ENCODE measurements around the gene CLEC20A.
"Not testable (repeated sequence)": the region's sequence is repeated elsewhere in the genome, so short reads cannot be mapped to it uniquely, and the experiment has no call there.

Gene CLEC20A

DNA sequence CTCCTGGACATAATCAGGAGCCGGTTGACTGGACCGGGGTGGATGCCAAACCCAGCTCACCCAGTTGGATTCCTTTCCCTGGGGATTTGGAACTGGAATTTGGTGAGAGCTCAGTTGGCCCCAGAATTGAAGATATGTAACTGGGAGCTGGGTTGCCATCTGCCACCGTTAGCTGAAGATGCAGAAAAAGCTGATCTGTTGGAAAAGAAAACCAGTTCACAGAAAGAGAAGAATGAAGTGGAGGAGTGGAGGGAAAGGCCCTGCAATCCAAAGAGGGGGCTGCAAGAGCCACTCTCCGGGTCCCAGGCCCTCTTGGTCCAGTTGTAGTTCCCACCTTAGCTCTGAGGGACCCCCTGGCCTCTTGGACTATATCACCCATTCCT, 32.2 kb upstream of the CLEC20A start:
- DNase-seq = no peak

DNA sequence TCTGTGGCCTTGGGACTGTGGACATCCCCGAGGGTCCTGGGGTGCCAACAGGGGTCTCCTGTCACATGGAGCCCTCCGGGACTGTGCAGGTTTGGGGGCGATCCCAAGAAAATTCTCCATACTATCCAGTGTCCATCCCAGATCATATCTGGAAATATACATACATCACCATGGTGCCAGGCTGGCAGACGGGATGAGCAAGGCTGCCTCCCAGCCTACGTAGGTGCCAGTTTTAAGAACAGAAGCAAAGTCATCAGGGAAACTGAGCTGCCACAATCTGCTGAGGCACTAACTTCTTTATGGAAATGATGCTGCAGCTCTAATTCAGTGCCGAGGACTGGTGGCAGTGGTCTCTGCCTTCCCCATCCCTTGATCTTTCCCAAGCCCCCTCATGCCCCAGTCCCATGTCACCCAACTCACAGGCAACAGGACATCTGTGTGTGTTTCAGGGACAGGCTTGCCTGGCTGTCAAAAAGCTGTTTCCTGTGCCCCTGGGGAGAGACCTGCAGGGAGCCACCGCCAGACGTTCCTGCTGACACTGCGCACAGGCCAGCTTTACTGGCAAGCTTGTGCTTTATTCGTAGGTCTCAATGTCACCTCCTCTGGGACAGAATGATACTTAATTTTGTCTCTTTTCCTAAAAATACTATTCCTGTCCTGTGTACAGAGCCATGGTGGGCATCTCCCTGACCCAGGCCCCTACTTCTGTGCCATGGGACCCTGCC, 31.6 kb upstream of the CLEC20A start:
- no peak for DNase-seq

DNA sequence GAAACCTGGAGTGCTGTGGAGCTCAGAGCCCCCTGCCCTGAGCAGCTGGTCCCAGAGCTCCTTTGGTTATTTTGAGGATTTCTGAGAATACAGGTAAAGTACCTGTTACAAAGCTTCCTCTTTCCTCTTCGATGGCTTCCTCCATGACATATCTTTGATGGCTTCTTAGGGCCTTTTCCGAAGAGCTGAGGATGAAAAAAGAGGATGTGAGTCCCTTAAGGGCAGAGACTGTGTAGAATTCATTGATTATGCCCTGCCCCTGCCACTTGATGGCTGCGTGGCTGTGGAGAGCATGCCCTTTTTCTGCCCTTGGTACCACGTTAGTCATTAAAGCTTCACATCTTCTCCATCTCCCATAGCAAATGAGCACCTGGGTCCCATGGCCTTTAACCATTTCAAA, 30.4 kb upstream of the CLEC20A start:
- no peak for DNase-seq

DNA sequence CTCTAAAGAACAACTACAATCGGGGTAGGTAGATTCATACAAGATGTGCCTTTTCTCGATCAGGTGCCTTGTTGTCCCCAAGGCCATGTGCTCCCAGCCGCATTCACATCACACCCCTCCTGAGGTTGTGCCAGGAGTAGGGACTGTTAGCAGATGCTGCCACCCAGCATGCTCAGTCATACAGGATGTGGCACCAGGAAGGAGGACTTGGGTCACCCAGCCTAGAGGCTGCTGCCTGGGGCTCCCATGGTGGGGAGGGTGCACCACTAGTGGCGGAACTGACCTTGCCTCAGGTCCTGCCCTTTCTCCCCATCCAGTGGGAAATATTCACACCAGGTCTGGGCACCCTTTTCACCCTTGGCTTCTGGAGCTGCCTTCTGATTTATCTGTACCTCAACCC, 24.5 kb upstream of the CLEC20A start:
- no peak for DNase-seq

DNA sequence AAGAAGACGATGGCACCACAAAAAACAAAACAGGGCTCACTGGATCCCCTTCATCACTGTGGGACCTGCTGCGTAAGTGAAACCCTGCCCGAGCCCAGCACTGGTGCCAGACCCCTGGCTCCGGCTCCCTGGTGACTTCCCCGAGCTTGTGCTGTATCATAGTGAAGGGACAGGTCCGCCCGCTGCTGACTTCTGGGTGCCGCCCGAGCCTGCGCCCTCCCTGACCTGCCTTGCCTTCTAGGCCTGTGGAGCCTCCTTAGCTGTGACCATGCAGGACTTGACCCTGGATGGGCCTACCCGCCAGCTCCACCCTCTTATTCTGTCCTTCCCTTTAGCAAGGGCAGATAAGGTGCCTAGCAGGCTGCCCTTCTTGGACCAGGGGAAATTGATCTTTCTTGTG, 24.0 kb upstream of the CLEC20A start:
- DNase-seq = no peak

DNA sequence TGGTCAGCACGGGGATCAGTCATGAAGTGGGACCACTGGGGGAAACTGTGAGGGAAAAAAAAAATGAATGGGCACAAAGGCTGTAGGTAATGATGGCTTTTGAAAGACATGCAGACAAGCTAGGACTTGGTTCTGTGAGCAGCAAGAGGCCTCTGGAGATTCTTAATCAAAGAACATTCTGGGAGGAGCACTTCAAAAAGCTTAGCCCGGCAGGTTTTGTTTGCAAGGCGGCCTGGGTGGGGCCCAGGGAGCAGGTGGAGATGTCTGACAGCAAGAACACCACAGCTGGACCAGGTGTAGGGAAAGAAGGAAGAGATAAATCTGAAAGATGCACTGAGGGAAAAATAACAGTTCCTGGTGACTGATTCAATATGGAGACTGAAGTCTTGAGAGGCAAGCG, 22.1 kb upstream of the CLEC20A start:
- no peak for DNase-seq

DNA sequence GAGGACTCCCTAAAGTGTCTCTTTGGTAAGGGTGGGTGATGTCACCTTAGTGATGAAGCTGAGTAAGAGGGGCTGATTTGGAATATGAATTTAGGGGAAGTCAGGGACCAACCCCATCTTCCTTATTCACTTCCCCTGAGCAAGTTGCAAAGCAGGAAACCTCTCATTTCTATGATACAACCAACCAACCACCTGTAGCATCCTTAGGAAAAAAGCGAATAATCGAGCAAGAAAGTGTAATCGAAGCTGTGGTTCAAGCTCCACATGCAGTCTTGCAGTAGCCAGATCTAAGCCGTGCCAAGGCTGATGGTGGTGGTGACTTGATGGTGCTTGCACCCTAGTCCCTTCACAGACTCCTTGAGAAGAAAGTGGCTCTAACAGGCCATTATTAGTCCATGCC, 19.3 kb upstream of the CLEC20A start:
- DNase-seq = no peak

DNA sequence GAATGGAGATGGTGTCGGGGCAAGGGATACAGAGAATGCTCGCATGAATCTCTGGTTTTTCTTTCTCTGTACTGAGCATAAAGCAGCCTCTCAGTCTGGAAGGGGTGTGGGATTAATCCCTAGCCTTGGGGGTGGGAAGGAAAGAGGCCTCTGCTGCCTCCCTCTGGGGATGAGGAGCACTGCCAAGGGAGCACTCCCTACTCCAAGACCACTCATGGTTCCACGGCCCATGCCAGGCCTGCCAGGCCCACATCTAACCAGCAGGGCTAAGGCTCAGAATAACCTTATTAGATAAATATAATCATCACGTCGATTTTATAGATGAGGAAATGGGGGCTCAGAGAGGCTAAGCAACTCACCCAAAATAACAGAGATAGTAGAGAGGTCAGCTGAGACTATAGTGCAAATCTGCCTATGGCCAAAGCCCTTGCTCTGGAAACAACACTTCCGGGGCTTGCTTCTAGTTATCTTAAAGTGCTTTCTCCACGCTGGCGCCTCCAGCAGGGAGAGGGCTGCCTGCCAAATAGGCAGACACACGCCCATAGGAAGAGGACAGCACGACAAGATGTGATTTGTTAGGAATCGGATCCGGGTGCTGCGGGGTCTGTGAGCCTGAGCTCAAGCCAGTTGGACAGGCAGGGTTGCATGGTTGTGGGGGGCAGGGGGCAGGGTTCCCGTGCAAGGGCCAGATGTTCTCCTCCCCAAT, 16.7 kb upstream of the CLEC20A start:
- DNase-seq = no peak

DNA sequence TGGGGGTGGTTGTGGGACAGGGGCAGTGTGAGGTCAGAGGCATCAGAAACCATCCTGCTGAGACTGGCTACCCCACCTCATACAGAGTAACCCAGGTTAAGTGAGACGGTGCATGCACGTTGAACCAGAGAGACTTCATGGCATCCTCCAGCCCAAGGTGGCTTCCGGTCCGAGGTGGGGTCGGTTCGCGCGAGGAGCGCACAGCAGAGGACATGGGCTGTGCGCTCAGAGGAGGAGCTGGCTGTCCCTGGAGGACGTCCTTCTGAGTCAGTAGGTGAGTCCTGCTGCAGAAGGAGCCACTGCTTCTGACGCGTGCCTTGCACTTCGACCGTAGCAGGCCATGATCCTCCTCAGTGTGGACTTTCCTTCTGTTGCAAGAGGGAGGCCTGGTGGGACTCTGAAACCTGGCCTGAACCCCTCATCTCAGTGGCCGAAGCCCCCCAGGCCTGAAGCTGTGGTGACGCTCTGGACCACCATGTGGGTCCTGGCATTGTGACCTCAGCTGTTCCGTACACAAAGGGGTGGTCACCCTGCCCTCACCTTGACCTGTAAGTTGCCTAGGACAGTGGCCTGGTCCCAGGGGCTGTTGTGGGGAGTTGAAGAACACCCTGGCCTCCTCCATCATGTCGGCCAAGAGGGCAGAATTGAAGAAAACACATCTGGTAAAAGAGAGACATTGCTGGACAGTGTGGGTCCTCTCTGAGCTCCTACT, 16.0 kb upstream of the CLEC20A start, which contains the start of gene TEX35:
TSS of gene TEX35 (plus strand) at position 544 of the 712 bp plus-strand sequence. CDS start at position 624, 80 bp downstream.
- DNase-seq = no peak

DNA sequence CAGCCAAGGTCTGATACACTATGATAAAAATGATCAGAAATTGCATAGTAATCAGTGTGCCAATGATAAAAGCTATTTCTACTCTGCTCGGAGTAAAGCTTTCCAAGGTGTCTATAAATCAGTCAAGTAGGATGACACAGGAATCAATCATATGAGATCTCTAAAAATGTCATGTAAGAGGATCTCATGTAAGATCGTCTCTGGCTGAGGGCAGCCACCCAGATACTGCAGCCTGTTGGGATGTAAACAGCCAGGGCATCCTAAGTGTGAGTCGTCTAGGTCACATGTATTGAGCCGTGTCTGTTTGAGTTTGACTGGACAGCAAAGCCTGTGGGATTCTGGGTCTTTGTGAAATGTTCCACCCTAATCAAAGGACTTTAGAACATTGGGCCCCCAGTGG, 13.4 kb upstream of the CLEC20A start:
- no peak for DNase-seq

DNA sequence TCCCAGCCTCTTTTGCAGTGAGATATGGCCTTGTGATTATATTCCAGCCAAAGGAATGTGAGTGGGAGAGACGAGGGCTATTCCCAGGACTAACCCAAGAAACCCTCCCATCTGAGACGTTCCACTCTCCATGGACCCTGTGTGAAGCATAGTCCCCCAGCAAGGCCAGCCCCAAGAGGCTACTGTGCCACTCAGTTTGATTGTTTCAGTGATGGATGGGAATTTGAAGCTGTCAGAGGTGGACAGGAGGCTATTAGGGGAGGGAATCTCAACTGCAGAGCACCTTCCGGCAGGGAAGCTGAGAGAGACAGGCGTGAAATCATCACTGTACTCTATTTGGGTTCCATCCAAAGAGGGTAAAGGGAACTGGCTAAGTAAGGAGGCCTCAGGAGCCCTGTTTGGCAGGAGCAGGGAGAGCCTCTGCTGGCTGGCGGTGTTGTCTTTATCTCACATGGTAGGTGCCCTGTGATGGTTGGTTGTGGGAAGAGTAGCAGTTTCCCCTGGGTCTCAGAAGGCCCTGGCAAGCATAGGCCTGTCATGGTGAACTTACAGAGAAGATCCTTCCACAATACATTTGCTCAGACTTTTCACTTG, 12.7 kb upstream of the CLEC20A start:
- DNase-seq = no peak

DNA sequence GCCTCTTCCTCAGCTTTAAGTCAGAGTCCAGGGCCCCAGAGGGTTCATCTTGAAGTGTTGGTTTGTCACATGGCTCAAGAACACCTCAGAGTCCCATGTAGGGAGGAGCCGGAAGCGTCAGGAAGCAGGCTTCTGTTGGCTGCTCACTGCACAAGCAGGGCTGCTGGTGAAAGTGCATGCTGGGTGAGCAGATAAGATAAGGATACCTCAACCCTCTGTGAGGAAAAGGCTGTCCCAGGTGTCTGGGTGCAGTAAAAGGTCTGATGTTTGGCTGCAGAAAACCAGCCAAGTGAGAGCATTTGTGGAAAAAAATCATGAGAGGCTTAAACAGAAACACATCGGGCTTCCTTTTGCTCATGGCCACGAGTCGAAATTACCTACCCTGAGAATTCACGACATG, 9.9 kb upstream of the CLEC20A start:
- no peak for DNase-seq

DNA sequence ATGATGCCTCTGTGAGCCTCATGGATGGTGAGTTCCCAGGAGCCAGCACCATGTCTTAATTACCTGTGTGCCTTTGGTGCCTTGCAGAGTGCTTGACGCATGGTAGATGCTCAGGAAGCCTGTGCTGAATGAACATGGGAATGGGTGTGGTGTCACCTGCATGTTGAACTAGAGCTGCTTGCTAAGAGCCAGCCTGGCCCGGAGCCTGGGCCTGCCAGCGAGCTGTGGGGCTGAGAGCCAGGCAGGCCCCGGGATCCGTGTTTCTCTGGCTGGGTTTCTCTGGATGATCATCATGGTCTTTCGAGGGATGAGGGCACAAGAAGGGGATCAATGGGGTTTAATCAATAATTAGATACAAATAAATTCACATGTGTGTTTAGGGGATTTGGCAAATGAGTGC, 9.4 kb upstream of the CLEC20A start:
- no peak for DNase-seq

DNA sequence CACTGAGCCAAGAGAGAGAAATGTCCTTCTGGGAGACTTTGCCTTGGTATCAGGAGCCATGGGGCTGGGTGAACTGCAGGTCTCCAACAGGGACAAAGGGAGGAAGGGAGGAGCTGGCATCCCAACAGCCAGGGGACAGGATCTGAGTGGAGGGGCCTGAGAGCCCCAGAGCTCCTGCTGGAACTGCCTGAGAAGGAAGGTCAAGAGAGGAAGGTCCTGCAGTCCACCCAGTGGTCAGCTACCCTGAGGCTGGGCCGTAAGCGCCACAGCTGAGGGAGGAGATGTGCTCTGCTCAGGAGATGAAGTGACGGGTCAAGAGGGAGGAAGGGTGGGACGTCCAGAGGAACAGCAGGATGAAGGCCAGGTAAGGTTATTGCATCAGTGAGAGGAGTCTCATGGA, 7.5 kb upstream of the CLEC20A start:
- DNase-seq = no peak

DNA sequence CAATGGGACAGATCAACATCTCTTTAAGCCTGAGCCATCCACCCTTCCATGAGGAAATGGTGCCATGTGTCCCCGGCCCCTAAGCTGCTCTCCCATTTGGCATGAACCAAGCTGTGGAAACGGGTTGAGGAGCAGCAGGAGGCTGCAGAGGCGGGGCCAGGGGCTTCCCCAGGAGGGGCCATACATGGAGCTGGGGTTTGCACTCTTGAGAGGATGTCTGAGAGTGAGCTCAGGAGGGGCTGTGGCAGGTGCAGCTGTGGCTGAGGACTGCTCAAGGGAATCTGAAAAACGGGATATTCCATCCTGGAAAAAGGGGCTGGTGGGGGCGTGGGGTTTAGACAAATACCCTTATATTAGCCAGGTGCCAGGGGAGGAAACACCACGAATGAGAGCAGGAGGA, 7.1 kb upstream of the CLEC20A start:
- no peak for DNase-seq

DNA sequence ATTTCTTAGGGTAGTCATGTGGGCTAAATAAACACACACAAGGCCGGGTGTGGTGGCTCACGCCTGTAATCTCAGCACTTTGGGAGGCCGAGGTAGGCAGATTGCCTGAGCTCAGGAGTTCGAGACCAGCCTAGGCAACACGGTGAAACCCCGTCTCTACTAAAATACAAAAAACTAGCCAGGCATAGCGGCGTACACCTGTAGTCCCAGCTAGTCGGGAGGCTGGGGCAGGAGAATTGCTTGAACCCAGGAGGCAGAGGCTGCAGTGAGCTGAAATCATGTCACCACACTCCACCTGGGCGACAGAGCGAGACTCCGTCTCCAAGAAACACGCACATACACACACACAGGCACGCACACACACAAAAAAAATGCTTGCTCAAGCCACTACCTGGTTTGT, 6.6 kb upstream of the CLEC20A start:
- DNase-seq = not testable (repeated sequence)

DNA sequence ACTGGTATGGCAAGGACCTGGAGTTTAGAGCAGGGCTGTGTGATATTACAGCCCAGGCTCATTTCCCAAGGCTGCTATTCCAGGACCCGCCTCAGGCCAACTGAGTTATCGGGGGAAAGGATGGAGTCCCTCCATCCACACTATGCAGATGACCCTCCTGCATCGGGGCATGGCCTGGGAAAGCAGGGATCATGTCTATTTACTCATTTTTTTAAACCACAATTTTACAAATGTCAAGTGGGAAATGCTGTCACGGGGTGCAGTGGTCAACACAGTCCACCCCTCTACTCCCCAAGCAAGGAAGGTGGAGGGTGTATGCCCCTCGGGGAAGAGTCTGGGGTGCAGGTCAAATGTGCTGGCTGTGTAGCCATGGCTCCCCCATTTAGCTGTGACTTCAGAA, 6.1 kb upstream of the CLEC20A start:
- no peak for DNase-seq

DNA sequence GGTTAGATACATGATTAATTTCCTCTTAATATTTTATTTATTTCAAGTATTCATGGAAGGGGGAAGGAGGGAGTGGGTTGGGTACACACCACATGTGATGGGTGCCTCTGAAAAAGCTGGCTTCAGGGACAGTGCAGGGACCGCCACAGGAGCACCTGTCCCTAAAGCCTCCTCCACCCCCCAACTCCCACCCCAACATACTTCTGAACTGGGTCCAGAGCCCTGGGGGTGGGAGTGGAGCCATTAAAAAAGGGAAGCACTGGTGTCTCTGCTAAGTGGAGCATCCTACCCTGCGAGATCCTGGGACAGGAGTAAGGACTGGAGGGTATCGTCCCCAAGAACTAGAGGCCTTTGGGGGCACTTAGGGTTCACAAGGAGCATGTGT, 5.6 kb upstream of the CLEC20A start:
- DNase-seq = no peak

DNA sequence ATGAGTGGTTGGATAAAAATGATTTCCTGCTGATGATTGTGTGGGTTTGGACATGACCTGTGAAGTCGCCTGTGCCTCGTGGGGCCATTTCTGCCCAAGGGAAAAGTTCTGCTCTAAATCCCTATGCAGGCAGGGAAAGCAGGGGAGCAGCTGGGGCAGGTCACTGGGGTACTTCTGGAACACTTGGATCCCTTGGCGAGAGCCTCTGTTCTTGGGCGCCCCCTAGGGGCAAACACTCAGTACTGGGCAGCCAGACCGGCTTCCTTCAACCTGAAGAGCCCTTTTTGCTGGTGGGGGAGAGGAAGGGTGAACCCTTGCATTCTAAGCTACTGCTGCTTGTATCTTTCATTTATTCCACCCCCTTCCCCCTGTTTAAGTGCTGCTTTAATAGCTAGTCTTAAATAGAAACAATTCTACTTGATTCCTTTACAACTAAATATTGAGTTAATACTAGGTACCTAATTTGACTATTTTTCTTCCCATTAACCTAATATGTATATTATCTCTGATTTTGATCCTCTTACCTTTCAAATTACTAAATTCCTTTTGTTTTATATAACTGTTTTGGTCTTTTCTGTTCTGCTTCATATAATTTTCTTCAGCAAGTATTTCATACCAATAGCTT, 5.1 kb upstream of the CLEC20A start:
- DNase-seq = peak; percentile 26

DNA sequence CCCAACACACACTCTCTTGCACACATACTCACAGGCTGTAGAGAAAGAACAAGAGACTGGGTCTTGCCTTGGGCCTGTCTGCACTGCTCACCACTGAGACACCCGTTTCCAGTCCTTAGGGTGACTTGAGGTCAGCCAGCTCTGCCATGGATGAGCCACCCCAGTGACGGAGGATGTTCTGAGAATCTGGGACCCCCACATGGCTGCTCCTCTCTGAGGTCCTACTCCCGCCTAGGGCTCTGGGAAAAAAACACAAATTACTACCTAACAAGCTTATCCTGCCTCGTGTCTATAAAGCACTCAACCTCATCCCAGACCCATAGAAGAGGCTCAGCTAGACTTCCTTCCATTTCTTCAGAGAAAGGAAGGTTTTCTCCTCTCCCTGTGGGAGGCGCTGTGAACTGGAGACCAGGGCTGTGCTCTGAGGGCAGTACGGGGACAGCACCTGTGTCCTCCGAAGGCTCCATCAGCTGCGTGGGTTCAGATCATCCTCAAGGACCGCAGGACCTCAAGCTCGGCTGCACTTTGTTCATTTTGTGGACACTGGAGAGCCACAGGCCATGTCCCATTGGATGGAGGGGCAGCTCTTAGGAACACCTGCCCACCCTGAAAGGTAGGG, 4.3 kb upstream of the CLEC20A start:
- no peak for DNase-seq

DNA sequence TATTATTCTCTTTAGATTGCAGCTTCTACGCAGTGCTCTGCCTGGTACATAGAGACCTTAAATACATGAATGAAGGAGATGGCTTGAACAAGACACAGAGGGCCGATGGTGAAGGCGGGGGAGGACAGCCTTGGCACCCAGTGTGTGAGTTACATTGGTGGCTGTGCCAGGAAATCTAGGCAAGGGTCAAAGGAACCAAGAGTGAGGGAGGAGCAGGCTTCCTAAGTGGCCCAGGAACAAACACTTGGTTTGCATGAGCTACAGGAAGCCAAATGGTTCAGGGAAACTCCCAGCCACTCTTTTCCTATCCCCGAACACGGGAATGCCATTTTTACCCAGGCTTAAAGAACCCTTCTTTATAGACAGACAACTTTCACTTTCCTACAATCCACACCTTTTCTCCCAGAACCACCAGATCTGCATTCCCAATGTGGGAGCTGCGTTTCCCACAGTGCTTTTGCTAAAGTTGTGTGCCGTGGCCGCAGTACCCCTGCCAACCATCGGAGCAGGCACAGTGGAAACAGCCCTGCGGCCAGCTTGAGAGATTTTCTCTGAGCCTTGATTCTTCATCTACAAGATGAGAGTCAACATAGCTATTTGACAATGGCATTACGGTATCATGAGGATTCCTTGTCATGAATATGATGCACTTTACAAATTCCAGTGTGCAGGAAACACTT, 3.5 kb upstream of the CLEC20A start:
- DNase-seq = no peak

Data from AML-193 (cell line).